Measurements from ENCODE around the gene ARHGAP10. TPM values are rescaled to one million over a fixed set of nuclear protein-coding genes. Genes with fewer than 3 reads are reported as not detected.

The ARHGAP10 gene
- total RNA-seq, 1 donor from 2014 or later, result 11.5 TPM

DNA sequence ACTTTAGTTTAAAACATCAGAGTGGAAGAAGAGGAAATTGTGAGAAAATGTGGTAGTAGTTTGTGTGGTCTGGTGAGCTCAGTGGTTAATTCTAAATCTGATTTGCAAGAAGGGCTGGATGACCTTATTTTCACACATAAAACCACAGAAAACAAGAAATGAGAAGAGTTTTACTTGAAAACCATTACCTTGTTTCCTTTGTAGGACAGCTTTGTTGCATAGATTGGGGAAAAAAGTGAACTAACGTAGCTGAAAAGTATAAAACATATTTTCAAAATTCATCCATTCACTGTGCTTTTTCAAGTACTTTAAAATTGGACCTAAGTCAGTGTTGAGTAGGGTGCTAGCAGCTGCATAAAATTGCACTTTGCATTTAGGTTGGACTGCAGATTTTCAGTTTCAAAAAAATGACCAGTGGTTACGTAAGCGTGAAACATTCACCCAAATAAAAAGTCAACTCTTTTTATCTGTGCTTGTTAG is 211.3 kb downstream of the ARHGAP10 start:
- intact Hi-C loops (cut with micrococcal nuclease), result loop anchor here (1.0 to 2.0 kb wide), 4 partner anchors 142 to 500 kb away; partner anchors contain the start of genes NR3C2 and TMEM184C

GRCh38 chr4:147944249-147944648 is 212.4 kb downstream of the ARHGAP10 start:
- intact Hi-C loops (cut with micrococcal nuclease), result loop anchor here (2.0 kb wide), 1 partner anchor 109 kb away; no protein-coding TSS in a partner anchor

GRCh38 chr4:147944670-147945260 is 212.9 kb downstream of the ARHGAP10 start:
- intact Hi-C loops (cut with micrococcal nuclease), result loop anchor here (2.0 kb wide), 1 partner anchor 108 kb away; no protein-coding TSS in a partner anchor

DNA sequence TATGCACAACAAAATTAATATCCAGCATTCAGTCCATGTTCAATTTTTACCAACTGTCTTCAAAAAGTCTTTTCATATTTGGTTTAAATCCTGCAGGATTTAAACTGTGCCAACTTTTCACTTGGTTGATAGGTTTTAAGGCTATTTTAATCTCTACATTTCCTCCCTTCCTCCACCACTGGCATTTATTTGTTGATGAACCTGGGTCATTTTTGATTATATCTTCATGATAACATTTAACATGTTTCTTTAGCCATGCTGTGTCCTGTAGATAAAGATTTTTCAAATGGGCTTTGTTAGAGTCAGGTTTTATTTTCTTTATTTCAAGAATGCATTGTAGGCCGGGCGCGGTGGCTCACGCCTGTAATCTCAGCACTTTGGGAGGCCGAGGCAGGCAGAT is 216.4 kb downstream of the ARHGAP10 start:
- intact Hi-C loops (cut with micrococcal nuclease), result no loop called here

DNA sequence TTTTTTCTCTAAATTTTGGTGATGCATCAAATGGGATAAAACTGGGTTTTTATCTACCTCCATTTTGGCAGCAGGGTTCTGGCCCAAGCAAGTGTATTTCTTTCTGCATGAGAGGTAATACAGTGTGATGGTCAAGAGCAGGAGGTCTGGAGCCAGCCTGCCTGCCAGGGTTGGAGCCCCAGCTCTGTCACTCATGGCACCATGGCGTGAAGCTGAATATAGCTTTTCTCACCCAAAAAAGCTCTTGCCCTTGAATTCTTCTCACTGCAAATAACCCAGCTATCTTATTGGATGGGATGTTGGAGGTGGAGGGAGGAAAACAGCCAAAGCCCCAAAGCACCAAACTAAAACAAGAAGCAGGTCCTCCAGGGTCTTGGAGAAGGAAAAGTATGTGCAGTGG is 218.4 kb downstream of the ARHGAP10 start:
- intact Hi-C loops (cut with micrococcal nuclease), result no loop called here

DNA sequence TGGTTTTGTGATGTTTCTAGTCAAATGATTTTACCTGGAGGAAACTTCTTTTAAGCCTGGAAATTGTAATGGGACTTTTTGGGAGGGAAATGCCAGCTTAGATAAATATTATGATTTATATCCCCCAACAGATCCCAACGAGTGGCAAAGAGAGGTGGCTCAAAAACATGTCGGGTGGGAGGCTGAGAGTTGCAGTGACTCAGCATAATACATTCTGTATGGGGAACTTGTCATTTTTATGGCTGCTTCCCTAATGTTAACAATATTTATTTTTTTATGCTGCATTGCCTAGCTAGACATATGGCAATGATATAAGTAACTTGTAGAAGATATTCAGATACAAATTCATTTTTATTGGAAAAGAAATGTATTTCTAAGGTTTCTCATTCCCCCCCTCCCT is 219.0 kb downstream of the ARHGAP10 start:
- intact Hi-C loops (cut with micrococcal nuclease), result no loop called here

DNA sequence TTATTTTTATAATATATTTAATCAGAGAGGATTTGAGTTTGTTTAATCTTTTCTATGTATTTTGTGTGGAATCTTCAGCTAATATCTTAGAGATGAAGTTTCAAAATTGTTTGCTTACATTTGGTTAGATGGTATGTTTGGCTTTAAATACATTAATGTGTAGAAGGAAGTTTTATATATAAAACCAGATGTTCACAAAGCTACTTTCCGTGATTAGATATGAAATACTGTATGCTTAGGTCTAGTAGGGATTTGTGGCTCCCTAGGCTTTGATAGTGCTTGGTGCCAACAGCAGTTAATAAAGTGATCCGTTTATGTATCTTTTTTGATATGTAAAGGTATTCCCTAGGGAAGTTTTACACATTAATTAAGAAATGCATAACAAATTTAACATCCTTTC is 223.0 kb downstream of the ARHGAP10 start:
- intact Hi-C loops (cut with micrococcal nuclease), result no loop called here

- intact Hi-C loops (cut with micrococcal nuclease), result no loop called here
Measured at GRCh38 chr4:147955827-147956558, 224.1 kb downstream of the ARHGAP10 start.

- intact Hi-C loops (cut with micrococcal nuclease), result no loop called here
Measured at GRCh38 chr4:147957446-147957845, 225.6 kb downstream of the ARHGAP10 start.

GRCh38 chr4:147958057-147958456 is 226.2 kb downstream of the ARHGAP10 start:
- intact Hi-C loops (cut with micrococcal nuclease), result no loop called here

- intact Hi-C loops (cut with micrococcal nuclease), result no loop called here
Measured at GRCh38 chr4:147958489-147959065, 226.7 kb downstream of the ARHGAP10 start.

DNA sequence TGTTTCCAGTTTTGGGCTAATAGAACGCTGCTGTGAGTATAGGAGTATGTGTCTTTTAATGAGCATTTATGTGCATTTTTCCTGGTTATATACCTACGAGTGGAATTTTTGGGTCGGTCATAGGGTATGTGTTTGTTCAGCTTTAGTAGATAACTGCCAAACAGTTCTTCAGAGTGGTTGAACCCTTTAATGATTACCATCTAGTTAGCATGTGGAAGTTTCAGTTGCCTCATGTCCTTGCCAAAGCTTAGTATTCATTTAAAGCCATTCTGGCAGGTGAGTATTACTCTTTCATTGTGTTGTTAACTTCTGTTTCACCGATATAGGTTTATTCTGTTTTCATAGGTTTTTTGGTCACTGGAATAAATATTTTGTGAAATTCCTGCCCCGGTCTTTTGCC is 229.1 kb downstream of the ARHGAP10 start:
- intact Hi-C loops (cut with micrococcal nuclease), result no loop called here

GRCh38 chr4:147963839-147964238 is 232.0 kb downstream of the ARHGAP10 start:
- intact Hi-C loops (cut with micrococcal nuclease), result no loop called here

- intact Hi-C loops (cut with micrococcal nuclease), result no loop called here
Measured at GRCh38 chr4:147964266-147964880, 232.5 kb downstream of the ARHGAP10 start.

DNA sequence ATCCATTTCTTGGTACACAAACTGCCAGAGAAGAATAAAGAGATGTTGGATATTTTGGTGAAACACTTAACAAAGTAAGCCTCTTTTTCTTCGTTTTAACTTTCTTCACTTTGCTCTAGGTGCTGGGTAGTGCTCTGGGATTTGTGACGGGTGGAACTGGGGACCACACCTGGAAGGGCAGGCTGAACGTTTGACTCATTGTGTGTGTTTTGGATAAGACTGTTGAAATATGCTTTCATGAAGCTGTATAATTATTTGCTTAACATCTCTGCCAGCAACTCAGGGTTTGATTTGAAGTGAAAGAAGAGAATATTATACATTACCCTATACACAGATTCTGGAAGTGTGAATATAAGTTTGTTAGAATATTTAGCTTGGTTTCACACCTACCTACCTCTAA is 233.2 kb downstream of the ARHGAP10 start:
- intact Hi-C loops (cut with micrococcal nuclease), result no loop called here

DNA sequence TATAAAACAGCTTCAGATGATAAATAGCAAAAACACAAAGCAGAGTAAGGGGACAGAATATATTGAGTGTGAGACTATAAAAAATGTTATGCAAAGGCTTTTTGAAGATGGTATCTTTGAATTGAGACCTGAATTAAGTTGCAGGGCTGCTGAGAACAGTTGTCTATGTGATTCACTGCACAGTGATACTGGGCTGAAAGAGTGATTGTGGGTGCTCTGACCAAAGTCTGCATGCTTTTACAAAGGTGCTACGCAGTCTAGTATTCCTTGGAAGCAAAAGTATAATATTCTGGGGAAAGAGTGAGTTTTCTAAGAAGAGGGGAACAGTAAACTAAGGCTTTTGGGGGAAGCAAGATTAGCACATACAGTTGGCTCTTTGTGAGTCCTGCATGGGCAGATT is 234.0 kb downstream of the ARHGAP10 start:
- intact Hi-C loops (cut with micrococcal nuclease), result no loop called here

DNA sequence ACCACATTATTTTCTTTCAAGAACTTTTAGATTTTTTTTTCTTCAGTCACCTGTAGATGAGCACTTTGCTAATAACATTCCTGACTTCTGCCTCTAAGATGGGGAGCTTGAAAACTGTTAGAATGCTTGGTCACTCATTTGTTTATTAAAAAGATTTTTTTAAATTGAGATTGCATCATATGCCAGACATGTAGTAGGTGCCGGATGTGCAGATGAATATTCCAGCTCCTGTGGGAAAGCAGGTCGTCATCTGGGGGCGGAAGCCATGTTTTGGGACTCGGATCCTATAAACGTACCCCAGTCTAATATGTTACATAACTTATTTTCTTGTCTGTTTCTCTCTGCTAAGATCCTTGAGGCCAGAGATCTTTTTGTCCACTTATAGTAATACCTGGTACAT is 236.8 kb downstream of the ARHGAP10 start:
- intact Hi-C loops (cut with micrococcal nuclease), result no loop called here

GRCh38 chr4:147969573-147970385 is 237.9 kb downstream of the ARHGAP10 start:
- intact Hi-C loops (cut with micrococcal nuclease), result no loop called here

GRCh38 chr4:147971116-147971515 is 239.2 kb downstream of the ARHGAP10 start:
- intact Hi-C loops (cut with micrococcal nuclease), result no loop called here

- intact Hi-C loops (cut with micrococcal nuclease), result no loop called here
Measured at GRCh38 chr4:147975325-147975724, 243.4 kb downstream of the ARHGAP10 start.

All from T-helper 1 cell treated with Interleukin-12 subunit alpha and Interleukin-12 subunit beta and Interleukin-4 antibody, amounts not matched to agents 30 ng/mL and 1 ng/mL, for 36 hours (primary cell).